IPS-15b (cell line): ENCODE data around the gene GRK2.
A peak's percentile ranks its signal among the peaks of the same experiment; 100 is the strongest.

Source experiments
- H3K27me3 ChIP-seq: one replicate; pipeline ENCODE4 v1.6.1; 2013; ENCODE audit warnings: low read length; ENCODE audit not compliant: control insufficient read depth, insufficient read depth
- H3K36me3 ChIP-seq: one replicate; pipeline ENCODE4 v1.6.1; 2013; ENCODE audit warnings: low read length; ENCODE audit not compliant: control insufficient read depth, insufficient read depth
- H3K4me1 ChIP-seq: one replicate; pipeline ENCODE4 v1.6.1; 2013; ENCODE audit warnings: mild to moderate bottlenecking, low read length; ENCODE audit not compliant: control insufficient read depth, insufficient read depth
- H3K4me3 ChIP-seq: one replicate; pipeline ENCODE4 v1.5.1; 2013; ENCODE audit warnings: low read depth, low read length
- H3K9ac ChIP-seq: one replicate; pipeline ENCODE4 v1.6.1; 2013; ENCODE audit warnings: low read depth, mild to moderate bottlenecking, low read length
- H3K9me3 ChIP-seq: one replicate; pipeline ENCODE4 v1.6.1; 2013; ENCODE audit warnings: mild to moderate bottlenecking, low read length; ENCODE audit not compliant: control insufficient read depth, insufficient read depth

GRK2 gene

DNA sequence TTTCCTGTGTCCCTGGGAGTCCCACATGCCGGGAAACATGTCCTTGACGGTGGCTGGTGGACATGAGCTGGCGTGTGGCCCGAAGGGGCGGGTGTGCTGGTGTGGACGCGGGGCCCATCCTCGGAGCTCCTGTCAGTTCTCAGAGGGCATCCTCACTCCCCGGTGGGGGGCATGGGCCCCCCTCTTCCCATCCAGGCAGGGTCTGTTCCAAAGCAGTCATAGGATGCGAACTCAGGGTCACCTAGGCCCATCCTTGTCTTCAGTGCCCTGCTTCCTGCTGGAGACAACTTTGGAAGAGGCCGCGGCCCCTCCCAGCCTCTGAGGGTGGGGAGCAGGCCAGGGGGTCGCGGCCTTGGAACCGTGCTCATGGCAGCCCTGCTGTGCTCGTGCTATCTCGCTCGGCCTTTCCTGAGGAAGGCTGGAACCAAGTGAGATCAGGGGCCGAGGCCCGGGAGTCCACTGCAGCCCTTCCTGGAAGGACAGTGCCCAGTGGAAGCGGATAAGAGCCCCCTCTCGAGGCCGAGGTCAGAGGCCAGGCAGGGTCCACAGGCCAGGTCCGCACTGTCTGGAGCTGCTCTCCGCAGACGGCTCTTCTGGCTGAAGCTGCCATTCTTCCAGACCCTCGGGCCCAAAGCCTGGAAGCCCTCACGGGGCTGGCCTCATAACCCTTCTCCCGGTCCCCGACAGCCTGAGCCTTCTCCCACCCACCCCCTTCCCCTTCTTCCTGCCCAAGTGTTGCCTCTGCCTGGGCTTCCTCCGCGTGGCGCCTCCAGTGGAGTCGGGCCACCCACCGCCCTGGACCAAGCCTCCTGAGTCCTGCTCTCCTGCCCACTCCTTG, 8.7 kb downstream of the GRK2 start:
- Histone ChIP-seq H3K9me3 (no peaks in the 10 kb centered on the region), H3K4me3 (no peak overlapping the region), H3K4me1 (peaks cover 11% of the 10 kb centered on the region), H3K36me3 (peaks cover 23% of the 10 kb centered on the region), H3K27me3 (no peaks in the 10 kb centered on the region), H3K9ac (no peak overlapping the region)

DNA sequence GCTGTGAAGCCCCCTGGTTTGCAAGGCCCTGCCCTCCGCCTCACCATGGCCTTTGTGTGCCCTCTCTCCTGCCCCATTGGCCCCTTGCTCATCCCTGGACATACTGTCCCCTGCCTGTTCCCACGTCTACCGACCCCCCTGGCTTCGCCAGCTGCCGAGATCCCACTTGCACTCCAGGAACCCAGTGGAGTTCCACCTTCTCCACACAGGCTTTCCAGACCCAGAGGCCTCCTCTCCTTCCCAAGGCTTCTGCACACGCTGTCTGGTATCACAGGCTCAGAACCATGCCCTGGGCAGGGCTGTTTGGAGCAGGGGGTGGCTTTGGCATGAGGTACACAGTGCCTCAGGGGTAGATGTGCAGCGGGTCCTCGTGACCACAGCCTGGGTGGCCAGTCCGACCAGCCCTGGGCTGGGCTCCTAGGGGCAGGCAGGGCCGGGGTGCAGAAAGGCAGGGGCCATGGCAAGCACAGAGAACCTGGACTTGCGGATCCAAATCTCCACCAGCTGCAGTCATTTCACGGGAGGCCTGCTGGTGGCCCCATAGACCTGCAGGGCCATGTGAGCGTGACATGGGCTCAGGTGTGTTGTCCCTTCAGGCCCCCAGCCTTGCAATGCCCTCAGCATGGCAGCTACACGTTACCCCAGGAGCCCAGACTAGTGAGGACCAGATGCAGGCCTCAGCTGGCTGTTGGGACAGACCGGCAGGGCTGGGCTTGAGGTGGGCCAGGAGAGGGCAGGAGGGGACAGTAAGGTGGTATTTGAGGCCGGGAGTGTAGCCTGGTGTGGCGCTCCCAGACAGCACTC, 9.5 kb downstream of the GRK2 start:
- Histone ChIP-seq H3K9ac (no peak overlapping the region), H3K4me1 (peaks cover 6% of the 10 kb centered on the region), H3K27me3 (no peaks in the 10 kb centered on the region), H3K9me3 (no peaks in the 10 kb centered on the region), H3K36me3 (peaks cover 30% of the 10 kb centered on the region), H3K4me3 (no peak overlapping the region)

DNA sequence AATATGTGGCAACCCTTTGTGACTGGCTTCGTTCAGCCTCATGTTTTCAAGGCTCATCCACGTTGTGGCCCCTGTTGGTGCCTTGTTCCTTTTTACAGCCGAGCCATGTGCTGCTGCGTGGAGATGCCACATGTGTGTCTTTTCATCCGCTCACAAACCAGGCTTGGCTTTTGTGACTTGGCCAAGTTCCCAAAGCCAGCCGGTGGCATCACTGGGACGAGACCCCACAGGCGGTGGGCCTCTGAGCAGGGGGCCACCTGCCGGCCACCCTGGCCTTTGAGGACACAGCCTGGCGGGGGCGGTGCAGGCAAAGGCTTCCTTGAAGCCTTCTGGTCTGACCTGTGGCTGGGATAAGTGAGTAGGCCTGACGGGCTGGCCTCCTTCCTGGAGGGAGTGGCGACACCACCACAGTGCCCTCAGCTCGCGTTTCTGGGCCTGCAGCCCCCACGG, 10.5 kb downstream of the GRK2 start:
- Histone ChIP-seq H3K9ac (no peak overlapping the region), H3K4me1 (no peaks in the 10 kb centered on the region), H3K27me3 (no peaks in the 10 kb centered on the region), H3K4me3 (no peak overlapping the region), H3K9me3 (no peaks in the 10 kb centered on the region), H3K36me3 (peaks cover 38% of the 10 kb centered on the region)

DNA sequence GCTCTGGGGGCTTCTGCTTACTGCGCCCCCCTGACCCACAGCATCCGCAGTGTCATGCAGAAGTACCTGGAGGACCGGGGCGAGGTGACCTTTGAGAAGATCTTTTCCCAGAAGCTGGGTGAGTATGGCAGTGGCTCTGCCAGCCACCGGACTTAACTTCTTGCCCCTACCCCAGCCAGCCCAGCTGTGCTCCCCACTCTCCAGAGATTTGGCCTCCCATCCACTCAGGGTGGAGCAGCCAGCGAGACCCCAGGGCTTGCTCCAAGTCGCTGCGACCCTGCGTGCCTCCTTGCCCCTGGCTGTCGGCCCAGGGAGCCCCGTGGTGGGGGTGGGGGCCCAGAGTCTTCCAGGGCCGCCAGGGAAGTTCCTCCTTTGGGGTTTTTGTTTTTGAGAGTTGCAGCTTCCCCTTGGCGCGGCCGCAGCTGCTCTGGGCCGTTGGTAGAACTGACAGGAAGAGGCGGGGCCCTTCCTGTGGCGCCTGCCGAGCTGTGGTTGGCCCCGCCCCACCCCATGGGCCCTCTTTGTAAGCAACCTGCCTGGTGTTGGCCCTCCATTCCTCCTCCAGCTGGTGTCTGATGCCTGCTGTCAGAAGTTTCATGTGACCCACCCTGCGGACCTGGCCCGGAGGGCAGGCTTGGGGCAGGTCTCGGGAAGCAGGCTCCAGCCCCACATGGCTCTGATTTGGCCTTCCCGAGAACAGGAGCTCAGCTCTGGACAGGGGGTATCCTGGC, 11.1 kb downstream of the GRK2 start:
- peak overlapping the region; percentile 66 for H3K9ac ChIP-seq
- no peaks in the 10 kb centered on the region for H3K4me1 ChIP-seq
- peaks cover 38% of the 10 kb centered on the region for H3K36me3 ChIP-seq
- H3K4me3 ChIP-seq, result no peak overlapping the region
- no peaks in the 10 kb centered on the region for H3K9me3 ChIP-seq
- no peaks in the 10 kb centered on the region for H3K27me3 ChIP-seq

DNA sequence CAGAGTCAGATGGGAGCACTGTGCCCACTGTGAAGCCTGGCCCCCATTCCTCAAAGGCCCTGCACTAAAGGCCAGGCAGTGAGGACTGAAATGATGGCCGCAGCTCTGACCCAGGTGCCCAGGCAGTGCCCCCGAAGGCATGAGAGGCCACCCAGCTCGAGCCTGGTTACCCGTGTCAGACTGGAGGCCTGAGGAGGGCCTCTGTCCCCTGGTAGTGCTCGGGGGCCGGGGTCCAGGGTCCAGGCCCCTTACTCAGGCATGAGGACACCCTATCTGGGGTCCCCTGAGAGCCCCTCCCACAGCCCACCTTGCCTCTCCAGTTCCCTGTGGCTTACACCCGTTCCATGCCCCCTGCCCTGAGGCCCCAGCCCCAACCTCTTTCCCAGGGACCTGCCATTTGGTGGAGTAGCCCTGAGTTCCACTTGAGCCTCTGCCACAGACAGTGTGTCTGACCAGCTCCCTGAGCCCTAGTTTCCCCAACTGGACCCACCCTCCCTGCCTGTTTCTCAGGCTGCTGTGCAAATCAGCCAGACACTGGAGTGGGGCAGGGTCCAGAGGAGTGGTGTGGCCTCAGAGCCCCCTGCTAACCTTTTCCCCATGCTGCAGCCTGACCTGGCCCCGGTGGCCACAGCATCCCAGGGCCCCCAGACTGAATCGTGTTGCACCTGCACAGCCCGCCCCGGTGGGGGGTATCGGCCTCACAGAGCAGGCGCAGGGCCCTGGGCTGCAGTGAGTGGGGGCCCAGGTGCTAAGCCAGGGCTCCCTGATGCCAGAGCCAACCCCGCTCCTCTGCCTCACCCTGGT, 12.1 kb downstream of the GRK2 start:
- H3K36me3 ChIP-seq, result peaks cover 40% of the 10 kb centered on the region
- H3K4me1 ChIP-seq, result no peaks in the 10 kb centered on the region
- no peaks in the 10 kb centered on the region for H3K27me3 ChIP-seq
- H3K4me3 ChIP-seq, result no peak overlapping the region
- peak overlapping the region; percentile 37 for H3K9ac ChIP-seq
- H3K9me3 ChIP-seq, result no peaks in the 10 kb centered on the region

DNA sequence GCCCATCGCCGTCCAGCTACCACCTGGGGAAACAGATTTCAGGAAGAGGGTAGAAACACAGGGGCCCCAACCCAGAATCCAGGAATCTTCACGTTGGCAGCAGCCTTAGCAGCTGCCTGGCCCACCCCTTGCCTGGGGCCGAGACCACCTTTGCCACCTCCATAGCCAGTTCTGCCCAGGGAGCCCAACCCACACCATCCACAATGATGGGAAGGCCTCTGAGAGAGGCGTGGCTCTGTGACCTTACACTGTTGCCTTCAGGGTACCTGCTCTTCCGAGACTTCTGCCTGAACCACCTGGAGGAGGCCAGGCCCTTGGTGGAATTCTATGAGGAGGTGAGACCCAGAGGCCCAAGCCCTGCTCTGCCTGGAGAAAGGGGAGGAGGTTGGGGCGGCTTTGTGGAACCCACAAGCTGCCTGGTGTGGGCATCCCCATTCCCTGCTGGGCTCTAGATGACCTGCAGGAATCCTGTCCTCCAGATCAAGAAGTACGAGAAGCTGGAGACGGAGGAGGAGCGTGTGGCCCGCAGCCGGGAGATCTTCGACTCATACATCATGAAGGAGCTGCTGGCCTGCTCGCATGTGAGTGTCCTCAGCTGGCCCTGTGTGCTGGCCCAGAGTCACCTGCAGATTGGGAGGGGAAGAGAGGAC, 12.8 kb downstream of the GRK2 start:
- Histone ChIP-seq H3K9ac (no peak overlapping the region), H3K36me3 (peaks cover 45% of the 10 kb centered on the region)

DNA sequence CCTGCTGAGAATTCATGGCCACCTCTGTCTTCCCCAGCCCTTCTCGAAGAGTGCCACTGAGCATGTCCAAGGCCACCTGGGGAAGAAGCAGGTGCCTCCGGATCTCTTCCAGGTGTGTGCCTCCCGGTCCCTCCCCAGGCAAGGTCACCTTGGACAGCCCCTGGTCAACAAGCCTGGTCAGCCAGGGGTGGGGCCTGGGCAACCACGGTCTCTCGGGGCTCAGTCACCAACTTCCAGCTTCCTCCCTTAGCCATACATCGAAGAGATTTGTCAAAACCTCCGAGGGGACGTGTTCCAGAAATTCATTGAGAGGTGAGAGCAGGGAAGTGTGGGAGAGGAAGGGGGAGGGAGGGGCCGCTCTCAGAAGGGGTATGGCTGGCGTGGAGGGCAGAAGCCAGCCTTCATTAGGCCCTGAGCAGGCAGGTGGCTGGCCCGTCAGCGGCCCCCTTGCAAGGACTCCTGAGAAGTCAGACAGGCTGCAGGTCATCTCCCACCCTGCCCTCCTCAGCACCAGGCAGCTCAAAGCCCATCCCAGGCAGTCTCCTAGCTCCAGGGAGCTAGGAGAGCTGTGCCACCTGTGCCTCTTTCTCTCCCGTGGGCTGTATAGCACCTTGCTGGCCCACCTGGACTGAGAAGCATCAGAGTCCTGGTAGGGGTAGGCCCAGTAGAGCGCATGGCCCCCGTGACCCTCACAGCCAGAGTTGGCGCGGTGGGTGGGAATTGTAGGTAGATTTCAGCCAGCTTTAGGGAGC, 13.5 kb downstream of the GRK2 start:
- H3K9me3 ChIP-seq, result no peaks in the 10 kb centered on the region
- no peaks in the 10 kb centered on the region for H3K4me1 ChIP-seq
- peaks cover 48% of the 10 kb centered on the region for H3K36me3 ChIP-seq
- no peaks in the 10 kb centered on the region for H3K27me3 ChIP-seq
- H3K4me3 ChIP-seq, result no peak overlapping the region
- no peak overlapping the region for H3K9ac ChIP-seq

More for the DNA sequence above, 12.8 kb downstream of the GRK2 start:
- H3K4me1 ChIP-seq, result no peaks in the 10 kb centered on the region
- H3K4me3 ChIP-seq, result no peak overlapping the region
- H3K9me3 ChIP-seq, result no peaks in the 10 kb centered on the region
- H3K27me3 ChIP-seq, result no peaks in the 10 kb centered on the region

DNA sequence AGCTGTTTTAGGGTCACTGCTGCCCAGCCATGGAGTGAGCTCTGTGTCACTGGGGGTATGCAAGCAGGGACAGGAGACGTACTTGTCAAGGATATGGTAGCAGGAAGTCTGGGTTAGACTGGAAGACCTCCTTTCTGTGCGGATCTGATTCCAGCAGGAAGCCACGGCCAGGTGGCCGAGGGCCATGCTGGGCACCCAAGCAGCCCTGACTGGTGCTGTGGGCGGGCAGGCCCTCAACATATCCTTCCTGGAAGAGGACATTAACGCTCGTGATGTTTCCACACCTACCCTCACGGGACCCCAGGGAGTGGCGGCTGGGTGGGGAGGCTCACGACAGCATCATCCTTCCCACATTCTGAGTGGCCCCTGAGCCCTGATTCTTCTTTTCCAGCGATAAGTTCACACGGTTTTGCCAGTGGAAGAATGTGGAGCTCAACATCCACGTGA, 14.1 kb downstream of the GRK2 start:
- Histone ChIP-seq H3K27me3 (no peaks in the 10 kb centered on the region), H3K4me1 (no peaks in the 10 kb centered on the region), H3K36me3 (peaks cover 53% of the 10 kb centered on the region), H3K9me3 (no peaks in the 10 kb centered on the region), H3K9ac (no peak overlapping the region), H3K4me3 (no peak overlapping the region)

DNA sequence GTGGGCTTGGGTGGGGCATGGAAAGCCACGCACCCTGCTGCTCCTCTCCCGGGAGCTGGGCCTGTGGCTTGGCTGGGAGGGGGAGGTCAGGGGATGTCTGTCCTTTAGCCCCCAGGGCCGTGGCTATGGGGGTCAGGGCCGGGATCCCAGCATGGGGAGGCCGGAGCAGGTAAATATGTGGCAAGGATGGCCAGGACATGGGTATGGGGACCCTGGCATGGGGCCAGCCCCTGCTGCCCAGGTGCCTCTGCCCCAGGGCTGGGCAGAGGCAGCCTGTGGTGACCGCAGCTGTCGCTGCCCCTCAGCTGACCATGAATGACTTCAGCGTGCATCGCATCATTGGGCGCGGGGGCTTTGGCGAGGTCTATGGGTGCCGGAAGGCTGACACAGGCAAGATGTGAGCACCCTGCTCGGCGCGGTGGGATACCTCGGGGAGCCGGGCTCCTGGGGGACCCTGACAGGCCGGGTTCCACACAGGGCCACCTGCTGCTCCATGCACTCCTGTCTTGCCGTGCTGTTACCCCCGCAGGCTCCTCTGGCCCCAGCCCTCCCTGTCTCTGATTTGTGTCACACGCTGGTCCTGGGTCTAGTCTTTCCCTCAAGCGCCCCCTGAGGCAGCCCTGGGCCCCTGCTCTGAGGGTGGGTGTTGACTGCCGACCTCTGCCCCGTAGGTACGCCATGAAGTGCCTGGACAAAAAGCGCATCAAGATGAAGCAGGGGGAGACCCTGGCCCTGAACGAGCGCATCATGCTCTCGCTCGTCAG, 14.7 kb downstream of the GRK2 start:
- no peaks in the 10 kb centered on the region for H3K9me3 ChIP-seq
- no peaks in the 10 kb centered on the region for H3K27me3 ChIP-seq
- H3K9ac ChIP-seq, result no peak overlapping the region
- H3K36me3 ChIP-seq, result peaks cover 59% of the 10 kb centered on the region
- H3K4me1 ChIP-seq, result no peaks in the 10 kb centered on the region
- H3K4me3 ChIP-seq, result no peak overlapping the region
